GM23248 (cell line): ENCODE data around the gene CASTOR1.

Source experiments
- EZH2 ChIP-seq: fragments of 200-600 bp; sonication (generic); IDR thresholded peaks from 2 replicates; pipeline ENCODE4 v1.6.1; 2018; ENCODE audit warnings: antibody characterized with exemption, mild to moderate bottlenecking; ENCODE audit not compliant: insufficient read depth, poor library complexity, severe bottlenecking
- EZH2phosphoT487 ChIP-seq: fragments of 200-600 bp; sonication (generic); IDR thresholded peaks from 2 replicates; pipeline ENCODE4 v1.6.1; 2018; ENCODE audit warnings: antibody characterized with exemption, moderate library complexity, mild to moderate bottlenecking, low read depth; ENCODE audit not compliant: insufficient read depth

- TF ChIP-seq EZH2phosphoT487 (no peak), EZH2 (no peak)
Observed at GRCh38 chr22:30289141-30289979, at the start of gene CASTOR1.
